GM19035 (cell line): ENCODE measurements around the gene ALG12.
"Not testable (repeated sequence)": the region's sequence is repeated elsewhere in the genome, so short reads cannot be mapped to it uniquely, and the experiment has no call there.

Experiments
- ATAC-seq: cut with Tn5 transposase; IDR thresholded peaks from one replicate; pipeline ENCODE4 v1.9.1; 2021; ENCODE audit not compliant: unreplicated experiment

Gene ALG12

GRCh38 chr22:49947296-49947622 lies 29.0 kb upstream of the ALG12 start:
- ATAC-seq, result no peak

- no peak for ATAC-seq
Observed at GRCh38 chr22:49946612-49947295, 28.5 kb upstream of the ALG12 start.

- not testable (repeated sequence) for ATAC-seq
Observed at GRCh38 chr22:49945042-49945794, 27.0 kb upstream of the ALG12 start.

- no peak for ATAC-seq
Observed at GRCh38 chr22:49944399-49944891, 26.2 kb upstream of the ALG12 start.

- ATAC-seq, result no peak
Observed at GRCh38 chr22:49943771-49944398, 25.6 kb upstream of the ALG12 start.

GRCh38 chr22:49943405-49943765 lies 25.1 kb upstream of the ALG12 start:
- ATAC-seq, result no peak

GRCh38 chr22:49942565-49943404 lies 24.5 kb upstream of the ALG12 start:
- ATAC-seq, result no peak

GRCh38 chr22:49941507-49942316 lies 23.5 kb upstream of the ALG12 start:
- ATAC-seq, result no peak

GRCh38 chr22:49938565-49939136 lies 20.4 kb upstream of the ALG12 start:
- ATAC-seq, result no peak

GRCh38 chr22:49937758-49938564 lies 19.7 kb upstream of the ALG12 start:
- no peak for ATAC-seq

GRCh38 chr22:49936973-49937757 lies 18.9 kb upstream of the ALG12 start:
- ATAC-seq, result no peak

GRCh38 chr22:49936018-49936972 lies 18.1 kb upstream of the ALG12 start:
- peak; percentile 66 for ATAC-seq

GRCh38 chr22:49935561-49935960 lies 17.3 kb upstream of the ALG12 start:
- no peak for ATAC-seq

- ATAC-seq, result no peak
Observed at GRCh38 chr22:49934891-49935557, 16.8 kb upstream of the ALG12 start.

- ATAC-seq, result no peak
Observed at GRCh38 chr22:49934160-49934890, 16.1 kb upstream of the ALG12 start.
